ENCODE results near the gene SLC9A7.

The SLC9A7 gene

GRCh38 chrX:46630141-46630540 lies 128.8 kb downstream of the SLC9A7 start:
- Histone ChIP-seq H3K4me3 (replicated peaks; ENCODE audit: low read depth, low read length) (no peak overlapping the region), H3K36me3 (ENCODE audit: control insufficient read depth, insufficient read depth, low read length) (peaks cover 2% of the 10 kb centered on the region), H3K27me3 (replicated peaks; ENCODE audit: control insufficient read depth, insufficient read depth, low read length) (no peaks in the 10 kb centered on the region)
- DNase-seq (ENCODE audit: extremely low read depth, insufficient read length), result no peak
- TF ChIP-seq CTCF (IDR thresholded peaks at IDR 0.05; ENCODE audit: insufficient read depth, low read length, poor library complexity, severe bottlenecking), result no peak

- DNase-seq (ENCODE audit: extremely low read depth, insufficient read length), result peak; percentile 77
- no peak for TF ChIP-seq CTCF (IDR thresholded peaks at IDR 0.05; ENCODE audit: insufficient read depth, low read length, poor library complexity, severe bottlenecking)
- peaks cover 4% of the 10 kb centered on the region for H3K36me3 ChIP-seq (ENCODE audit: control insufficient read depth, insufficient read depth, low read length)
- no peak overlapping the region for H3K4me3 ChIP-seq (replicated peaks; ENCODE audit: low read depth, low read length)
- no peaks in the 10 kb centered on the region for H3K27me3 ChIP-seq (replicated peaks; ENCODE audit: control insufficient read depth, insufficient read depth, low read length)
These were observed 130.2 kb downstream of the SLC9A7 start for GRCh38 chrX:46628460-46629371.

- H3K4me3 ChIP-seq (replicated peaks; ENCODE audit: low read depth, low read length), result no peak overlapping the region
- peaks cover 4% of the 10 kb centered on the region for H3K36me3 ChIP-seq (ENCODE audit: control insufficient read depth, insufficient read depth, low read length)
- no peak for DNase-seq (ENCODE audit: extremely low read depth, insufficient read length)
- H3K27me3 ChIP-seq (replicated peaks; ENCODE audit: control insufficient read depth, insufficient read depth, low read length), result no peaks in the 10 kb centered on the region
- no peak for TF ChIP-seq CTCF (IDR thresholded peaks at IDR 0.05; ENCODE audit: insufficient read depth, low read length, poor library complexity, severe bottlenecking)
These were observed 131.1 kb downstream of the SLC9A7 start for GRCh38 chrX:46627711-46628419.

GRCh38 chrX:46627062-46627461 lies 131.9 kb downstream of the SLC9A7 start:
- Histone ChIP-seq H3K36me3 (ENCODE audit: control insufficient read depth, insufficient read depth, low read length) (peaks cover 4% of the 10 kb centered on the region), H3K27me3 (replicated peaks; ENCODE audit: control insufficient read depth, insufficient read depth, low read length) (no peaks in the 10 kb centered on the region), H3K4me3 (replicated peaks; ENCODE audit: low read depth, low read length) (no peak overlapping the region)
- DNase-seq (ENCODE audit: extremely low read depth, insufficient read length), result no peak
- no peak for TF ChIP-seq CTCF (IDR thresholded peaks at IDR 0.05; ENCODE audit: insufficient read depth, low read length, poor library complexity, severe bottlenecking)

GRCh38 chrX:46626566-46626965 lies 132.4 kb downstream of the SLC9A7 start:
- Histone ChIP-seq H3K27me3 (replicated peaks; ENCODE audit: control insufficient read depth, insufficient read depth, low read length) (no peaks in the 10 kb centered on the region), H3K36me3 (ENCODE audit: control insufficient read depth, insufficient read depth, low read length) (peaks cover 4% of the 10 kb centered on the region), H3K4me3 (replicated peaks; ENCODE audit: low read depth, low read length) (no peak overlapping the region)
- no peak for DNase-seq (ENCODE audit: extremely low read depth, insufficient read length)
- no peak for TF ChIP-seq CTCF (IDR thresholded peaks at IDR 0.05; ENCODE audit: insufficient read depth, low read length, poor library complexity, severe bottlenecking)

Data from GM06990 (cell line).